ENCODE results near the gene UQCRC1.

The UQCRC1 gene

DNA sequence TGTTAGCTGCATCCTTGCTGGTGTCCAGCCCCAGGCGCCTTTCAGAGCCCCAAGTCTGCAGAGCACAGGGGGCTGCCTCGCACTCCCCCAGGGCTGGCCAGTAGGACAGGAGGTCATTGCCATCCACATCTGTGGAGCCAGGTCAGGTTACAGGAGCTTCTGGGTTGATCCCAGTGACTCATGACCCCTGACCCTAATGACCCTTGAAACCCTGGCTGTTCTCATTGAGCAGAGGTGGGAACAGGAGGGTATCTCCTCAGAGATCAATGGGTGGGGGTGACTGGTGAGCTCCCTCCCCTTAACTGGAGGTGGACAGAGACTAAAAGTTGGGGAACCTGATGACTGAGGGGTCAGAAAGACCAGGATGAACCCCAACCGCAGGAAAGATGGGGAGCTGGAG, 31.9 kb upstream of the UQCRC1 start:
- H3K4me3 ChIP-seq (ENCODE audit: low read depth, low read length): no peak overlapping the region
- DNase-seq (ENCODE audit: low read depth): no peak
- TF ChIP-seq, protein P1, sequence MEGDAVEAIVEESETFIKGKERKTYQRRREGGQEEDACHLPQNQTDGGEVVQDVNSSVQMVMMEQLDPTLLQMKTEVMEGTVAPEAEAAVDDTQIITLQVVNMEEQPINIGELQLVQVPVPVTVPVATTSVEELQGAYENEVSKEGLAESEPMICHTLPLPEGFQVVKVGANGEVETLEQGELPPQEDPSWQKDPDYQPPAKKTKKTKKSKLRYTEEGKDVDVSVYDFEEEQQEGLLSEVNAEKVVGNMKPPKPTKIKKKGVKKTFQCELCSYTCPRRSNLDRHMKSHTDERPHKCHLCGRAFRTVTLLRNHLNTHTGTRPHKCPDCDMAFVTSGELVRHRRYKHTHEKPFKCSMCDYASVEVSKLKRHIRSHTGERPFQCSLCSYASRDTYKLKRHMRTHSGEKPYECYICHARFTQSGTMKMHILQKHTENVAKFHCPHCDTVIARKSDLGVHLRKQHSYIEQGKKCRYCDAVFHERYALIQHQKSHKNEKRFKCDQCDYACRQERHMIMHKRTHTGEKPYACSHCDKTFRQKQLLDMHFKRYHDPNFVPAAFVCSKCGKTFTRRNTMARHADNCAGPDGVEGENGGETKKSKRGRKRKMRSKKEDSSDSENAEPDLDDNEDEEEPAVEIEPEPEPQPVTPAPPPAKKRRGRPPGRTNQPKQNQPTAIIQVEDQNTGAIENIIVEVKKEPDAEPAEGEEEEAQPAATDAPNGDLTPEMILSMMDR (conservative IDR thresholded peaks at IDR 0.05; ENCODE audit: low read depth, low read length): no peak

DNA sequence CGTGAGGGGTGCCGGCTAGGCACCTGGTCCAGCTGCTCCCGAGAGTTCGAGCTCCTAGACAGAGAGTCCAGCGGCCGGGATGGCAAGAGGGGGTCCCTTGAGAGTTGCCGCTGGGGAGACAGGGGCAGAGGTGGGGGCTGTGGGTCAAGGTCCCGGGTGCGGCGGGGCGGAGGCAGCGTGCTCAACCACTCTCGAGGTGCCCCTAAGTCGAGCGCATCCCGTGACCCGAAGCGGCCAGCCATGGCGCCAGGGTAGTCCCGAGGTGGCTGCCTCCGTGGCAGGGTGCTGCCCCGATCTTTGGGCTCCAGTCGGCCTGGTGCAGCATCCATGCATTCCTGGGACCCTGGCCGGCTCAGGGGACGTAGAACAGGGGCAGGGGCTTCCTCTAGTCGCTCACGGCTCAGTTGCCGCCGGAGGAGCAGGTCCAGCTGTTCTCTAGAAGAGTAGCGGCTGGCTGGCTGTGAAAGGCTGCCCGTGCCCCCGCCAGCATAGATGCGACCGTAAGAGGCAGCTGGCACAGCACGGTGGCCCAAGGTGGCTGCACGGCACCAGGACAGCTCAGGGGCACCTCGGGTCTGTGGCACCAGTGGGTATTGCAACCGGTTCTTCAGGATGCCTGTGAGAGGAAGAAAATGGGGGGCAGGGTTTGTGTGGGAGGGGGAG, 30.6 kb upstream of the UQCRC1 start:
- no peak for DNase-seq (ENCODE audit: low read depth)
- TF ChIP-seq, protein P1 (conservative IDR thresholded peaks at IDR 0.05; ENCODE audit: low read depth, low read length): no peak
- no peak overlapping the region for H3K4me3 ChIP-seq (ENCODE audit: low read depth, low read length)

DNA sequence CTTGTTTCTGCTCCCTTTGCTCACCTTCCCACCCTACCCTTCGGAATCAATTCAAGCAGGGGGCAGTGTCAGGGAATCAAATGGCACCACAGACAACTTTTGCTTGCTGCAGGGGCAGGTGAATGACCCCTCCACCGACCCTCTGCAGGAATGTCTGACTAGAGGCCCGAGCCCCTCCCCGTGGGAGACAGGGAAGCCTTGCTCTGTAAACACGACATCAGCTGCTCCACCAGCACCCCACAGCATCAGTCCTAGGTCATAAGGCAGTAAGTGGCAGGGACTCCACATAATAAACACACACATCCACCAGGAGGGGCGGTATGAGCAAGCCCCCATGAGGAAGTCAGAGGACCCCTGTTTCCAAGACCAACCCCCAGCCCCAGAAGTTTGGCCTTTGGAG, 27.9 kb upstream of the UQCRC1 start:
- TF ChIP-seq, protein P1 (conservative IDR thresholded peaks at IDR 0.05; ENCODE audit: low read depth, low read length): no peak
- H3K4me3 ChIP-seq (ENCODE audit: low read depth, low read length): no peak overlapping the region
- DNase-seq (ENCODE audit: low read depth): no peak

DNA sequence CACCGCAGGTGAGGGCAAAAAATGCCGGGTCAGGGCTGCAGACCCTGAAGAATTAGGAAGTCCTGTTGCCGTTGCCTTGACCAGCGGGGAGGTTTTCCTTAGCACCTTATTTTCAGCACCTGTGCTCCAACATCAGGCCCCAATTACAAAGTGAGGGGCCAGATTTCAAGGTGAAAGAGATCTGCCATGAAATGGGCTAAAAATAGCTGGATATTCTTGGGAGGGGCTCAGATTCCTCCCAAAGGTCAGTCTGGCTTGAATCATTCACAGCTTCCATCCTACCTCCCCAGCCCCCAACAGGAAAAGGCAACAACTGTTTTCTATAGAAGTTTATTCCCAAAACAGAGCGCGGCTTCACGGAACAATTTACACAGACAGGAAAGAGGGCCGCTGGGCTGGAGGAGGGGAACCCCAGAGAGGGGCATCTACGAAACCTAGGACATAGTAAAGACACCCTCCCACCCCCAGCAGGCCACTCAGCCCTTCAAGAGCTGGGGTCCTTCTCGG, 26.8 kb upstream of the UQCRC1 start:
- DNase-seq (ENCODE audit: low read depth): no peak
- TF ChIP-seq, protein P1 (conservative IDR thresholded peaks at IDR 0.05; ENCODE audit: low read depth, low read length): no peak
- peak overlapping the region; percentile 96 for H3K4me3 ChIP-seq (ENCODE audit: low read depth, low read length)

DNA sequence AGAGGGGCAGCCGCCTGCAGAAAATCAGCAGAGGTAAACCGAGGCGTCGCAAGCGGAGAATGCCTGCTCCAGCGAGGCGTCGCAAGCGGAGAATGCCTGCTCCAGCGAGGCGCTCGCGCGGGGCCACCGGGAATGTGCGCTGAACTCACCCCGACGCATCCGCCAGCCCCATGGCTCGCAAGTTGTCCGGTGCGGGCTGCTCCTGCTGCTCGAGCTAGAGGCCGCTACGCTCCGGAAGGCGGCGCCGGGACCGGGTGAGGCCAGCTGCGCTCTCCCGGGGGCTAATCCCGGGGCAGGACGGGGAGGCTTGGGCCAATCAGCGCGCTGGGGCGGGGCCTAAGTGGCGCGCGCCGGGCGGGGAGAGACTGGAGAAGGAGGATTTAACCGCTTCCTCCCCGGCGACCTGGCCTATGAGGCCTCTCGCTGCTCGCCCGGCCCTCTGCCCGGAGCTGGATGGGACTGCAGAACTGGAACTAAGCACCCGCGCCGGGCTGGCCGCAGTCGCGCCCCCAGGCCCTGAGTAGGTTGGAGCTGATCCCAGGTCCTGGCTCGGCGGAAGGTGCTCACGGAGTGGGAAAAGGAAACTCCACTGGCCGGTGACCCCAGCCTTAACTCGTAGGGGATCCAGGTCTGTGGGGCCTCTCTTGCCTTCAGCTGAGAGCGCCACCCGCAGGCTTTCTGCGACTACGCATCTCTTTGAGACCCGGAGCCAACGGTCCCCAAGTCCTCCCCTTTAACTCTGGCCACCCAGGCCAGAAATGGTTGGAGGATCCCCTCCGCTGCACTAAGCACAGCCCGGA, 26.0 kb upstream of the UQCRC1 start, which contains the start of gene SLC26A6:
TSS of gene SLC26A6 (minus strand) at position 240 of the 800 bp plus-strand sequence. CDS start at position 172, 68 bp downstream.
- DNase-seq (ENCODE audit: low read depth): peak; percentile 98
- TF ChIP-seq, protein P1 (conservative IDR thresholded peaks at IDR 0.05; ENCODE audit: low read depth, low read length): peak; percentile 79
- H3K4me3 ChIP-seq (ENCODE audit: low read depth, low read length): peak within 1 kb of the TSS; percentile 96

DNA sequence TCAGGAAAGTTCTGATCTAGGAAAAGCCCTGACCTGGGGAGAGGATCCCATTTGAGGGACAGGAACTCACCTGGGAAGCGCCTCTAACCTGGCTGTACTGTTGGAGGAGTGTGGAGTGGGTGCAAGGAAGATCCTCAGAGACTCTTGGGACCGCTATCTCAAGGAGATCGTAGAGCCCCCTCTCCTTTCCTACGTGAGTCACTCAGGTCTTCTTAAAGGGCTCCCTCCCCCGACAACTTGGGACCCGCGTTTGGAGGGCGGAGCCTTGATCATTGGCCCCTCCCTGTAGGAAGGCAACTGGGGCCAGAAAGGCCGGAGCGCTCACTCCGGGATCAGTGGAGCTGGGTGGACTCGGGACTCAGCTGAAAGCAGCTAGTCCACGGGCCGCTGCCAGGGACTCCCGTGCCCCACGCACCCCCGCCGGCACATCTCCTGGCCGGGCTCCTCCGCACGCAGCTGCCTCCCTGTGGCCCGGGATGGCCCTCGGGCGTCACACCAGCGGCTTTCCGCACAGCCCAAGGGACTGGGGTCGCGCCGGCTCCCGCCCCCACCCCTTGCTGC, 25.3 kb upstream of the UQCRC1 start:
- peak overlapping the region; percentile 96 for H3K4me3 ChIP-seq (ENCODE audit: low read depth, low read length)
- DNase-seq (ENCODE audit: low read depth): peak; percentile 49
- TF ChIP-seq, protein P1 (conservative IDR thresholded peaks at IDR 0.05; ENCODE audit: low read depth, low read length): no peak

Data from choroid plexus epithelial cell (primary cell).